Subcutaneous adipose tissue (tissue), 4 donors: ENCODE measurements around the gene SLC4A1AP. TPM values are rescaled to one million over a fixed set of nuclear protein-coding genes. Genes with fewer than 3 reads are reported as not detected.

Experiments used
- CTCF ChIP-seq: fragments of 450-650 bp; IDR thresholded peaks from one replicate; pipeline ENCODE4 v1.5.1; 2016; ENCODE audit warnings: low read depth, mild to moderate bottlenecking, control low read depth, antibody characterized with exemption, moderate library complexity
- total RNA-seq, 4 donors: library from RNA; depleted of rRNA; stranded (reverse); fragments of >200 nt; gene quantifications; one replicate each; pipeline ENCODE4 v1.1.0, GENCODE V29; 2016

The SLC4A1AP gene
- total RNA-seq, 4 donors from 2014 or later, result 20.7 to 23.1 (median 22.3) TPM

GRCh38 chr2:27690052-27690451 is 26.4 kb downstream of the SLC4A1AP start:
- no peak for TF ChIP-seq CTCF

- TF ChIP-seq CTCF, result no peak
These were observed 34.0 kb downstream of the SLC4A1AP start for GRCh38 chr2:27697660-27698059.

GRCh38 chr2:27701676-27702075 is 38.0 kb downstream of the SLC4A1AP start:
- no peak for TF ChIP-seq CTCF

GRCh38 chr2:27702302-27702701 is 38.6 kb downstream of the SLC4A1AP start:
- TF ChIP-seq CTCF, result no peak

GRCh38 chr2:27703638-27704341 is 40.1 kb downstream of the SLC4A1AP start:
- TF ChIP-seq CTCF, result no peak

- no peak for TF ChIP-seq CTCF
These were observed 40.7 kb downstream of the SLC4A1AP start for GRCh38 chr2:27704342-27704876.

GRCh38 chr2:27705851-27706622 is 42.3 kb downstream of the SLC4A1AP start:
- TF ChIP-seq CTCF, result no peak
